ENCODE measurements around the gene MAP4K5.
"Not testable (repeated sequence)": the region's sequence is repeated elsewhere in the genome, so short reads cannot be mapped to it uniquely, and the experiment has no call there.

MAP4K5 gene

DNA sequence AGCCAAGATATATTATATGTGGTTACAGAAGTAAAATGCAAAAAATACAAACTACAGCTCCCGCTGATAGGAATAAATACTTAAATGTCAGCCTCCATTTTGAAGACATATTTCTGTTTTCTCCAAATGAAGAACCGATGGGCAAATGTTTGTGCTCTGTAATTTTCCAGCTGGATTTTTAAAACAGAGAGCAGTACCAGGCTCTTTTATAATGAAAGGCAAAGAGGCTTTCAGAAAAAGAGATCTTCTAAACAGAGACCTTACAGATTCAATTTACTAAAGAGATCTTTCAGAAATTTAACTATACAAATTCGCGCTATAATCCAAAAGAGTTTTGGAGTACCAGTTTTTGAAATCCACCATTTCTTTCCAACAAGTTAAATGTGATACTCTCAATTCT lies 19.9 kb downstream of the MAP4K5 start:
- Mint-ChIP-seq H3K27me3 (ENCODE audit: low read depth, poor library complexity) (no peaks in the 10 kb centered on the region), H3K36me3 (ENCODE audit: low read depth) (peaks cover 52% of the 10 kb centered on the region), H3K27ac (no peak overlapping the region), H3K4me1 (no peaks in the 10 kb centered on the region), H3K9me3 (peaks cover 11% of the 10 kb centered on the region), H3K4me3 (no peak overlapping the region)
- no peak for DNase-seq
- TF ChIP-seq, protein P1, sequence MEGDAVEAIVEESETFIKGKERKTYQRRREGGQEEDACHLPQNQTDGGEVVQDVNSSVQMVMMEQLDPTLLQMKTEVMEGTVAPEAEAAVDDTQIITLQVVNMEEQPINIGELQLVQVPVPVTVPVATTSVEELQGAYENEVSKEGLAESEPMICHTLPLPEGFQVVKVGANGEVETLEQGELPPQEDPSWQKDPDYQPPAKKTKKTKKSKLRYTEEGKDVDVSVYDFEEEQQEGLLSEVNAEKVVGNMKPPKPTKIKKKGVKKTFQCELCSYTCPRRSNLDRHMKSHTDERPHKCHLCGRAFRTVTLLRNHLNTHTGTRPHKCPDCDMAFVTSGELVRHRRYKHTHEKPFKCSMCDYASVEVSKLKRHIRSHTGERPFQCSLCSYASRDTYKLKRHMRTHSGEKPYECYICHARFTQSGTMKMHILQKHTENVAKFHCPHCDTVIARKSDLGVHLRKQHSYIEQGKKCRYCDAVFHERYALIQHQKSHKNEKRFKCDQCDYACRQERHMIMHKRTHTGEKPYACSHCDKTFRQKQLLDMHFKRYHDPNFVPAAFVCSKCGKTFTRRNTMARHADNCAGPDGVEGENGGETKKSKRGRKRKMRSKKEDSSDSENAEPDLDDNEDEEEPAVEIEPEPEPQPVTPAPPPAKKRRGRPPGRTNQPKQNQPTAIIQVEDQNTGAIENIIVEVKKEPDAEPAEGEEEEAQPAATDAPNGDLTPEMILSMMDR (IDR thresholded peaks at IDR 0.05) = no peak

DNA sequence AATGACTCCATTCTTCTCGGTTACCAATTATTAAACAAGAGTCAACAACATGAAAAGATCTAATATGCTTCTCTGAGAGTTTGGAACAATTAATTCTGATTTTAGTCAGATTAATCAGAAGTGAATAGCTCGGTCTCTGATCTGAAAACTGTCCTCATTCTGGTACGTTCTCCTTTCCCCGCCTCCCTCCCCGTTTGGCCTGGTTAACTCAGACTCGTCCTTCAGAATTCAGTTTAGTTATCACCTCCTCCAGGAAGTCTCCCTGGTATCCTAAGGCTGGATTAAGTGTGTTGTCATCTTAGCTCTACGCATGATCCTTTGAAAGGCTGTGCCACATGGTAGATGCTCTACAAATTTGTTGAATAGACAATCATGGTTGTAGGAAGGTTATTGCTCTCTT lies 22.2 kb downstream of the MAP4K5 start:
- TF ChIP-seq, protein P1 (IDR thresholded peaks at IDR 0.05) = no peak
- H3K9me3 Mint-ChIP-seq = peaks cover 11% of the 10 kb centered on the region
- no peaks in the 10 kb centered on the region for H3K27me3 Mint-ChIP-seq (ENCODE audit: low read depth, poor library complexity)
- H3K36me3 Mint-ChIP-seq (ENCODE audit: low read depth) = peaks cover 58% of the 10 kb centered on the region
- H3K4me3 Mint-ChIP-seq = no peak overlapping the region
- peak overlapping the region; percentile 60 for H3K27ac Mint-ChIP-seq
- no peaks in the 10 kb centered on the region for H3K4me1 Mint-ChIP-seq
- no peak for DNase-seq

DNA sequence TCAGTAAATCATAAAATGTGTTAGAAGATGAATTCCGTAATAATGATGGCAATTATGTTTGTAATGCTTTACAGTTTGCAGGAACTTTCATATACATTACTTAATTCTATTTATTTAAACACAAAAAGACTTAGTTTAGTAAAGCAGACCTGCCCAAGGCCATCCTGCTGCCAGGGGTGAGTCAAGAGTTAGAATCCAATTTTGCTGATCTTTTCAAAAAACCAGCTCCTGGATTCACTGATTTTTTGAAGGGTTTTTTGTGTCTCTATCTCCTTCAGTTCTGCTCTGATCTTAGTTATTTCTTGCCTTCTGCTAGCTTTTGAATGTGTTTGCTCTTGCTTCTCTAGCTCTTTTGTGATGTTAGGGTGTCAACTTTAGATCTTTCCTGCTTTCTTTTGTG lies 25.3 kb downstream of the MAP4K5 start:
- H3K27me3 Mint-ChIP-seq (ENCODE audit: low read depth, poor library complexity); H3K4me1 Mint-ChIP-seq; DNase-seq; H3K4me3 Mint-ChIP-seq: not testable (repeated sequence)
- Mint-ChIP-seq H3K36me3 (ENCODE audit: low read depth) (peaks cover 65% of the 10 kb centered on the region), H3K27ac (peak overlapping the region; percentile 73), H3K9me3 (peaks cover 11% of the 10 kb centered on the region)

DNA sequence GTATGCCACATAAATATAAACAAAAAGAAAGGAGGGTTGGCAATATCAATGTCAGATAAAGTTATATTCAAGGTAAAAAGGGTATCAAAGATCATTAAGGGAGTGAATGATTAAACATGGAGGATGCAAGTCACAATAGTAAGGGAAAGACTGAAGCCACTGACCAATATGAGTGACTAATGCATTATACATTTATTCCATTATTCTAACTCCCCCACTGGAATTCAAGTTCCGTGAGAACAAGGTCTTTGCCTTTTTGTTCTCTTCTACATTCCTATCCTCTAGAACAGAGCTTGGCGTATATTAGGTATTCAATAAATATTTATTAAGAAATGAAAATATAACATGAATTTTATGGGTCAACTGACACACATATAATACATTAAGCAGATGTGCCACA lies 30.7 kb downstream of the MAP4K5 start:
- H3K36me3 Mint-ChIP-seq (ENCODE audit: low read depth) = peaks cover 46% of the 10 kb centered on the region
- DNase-seq = no peak
- H3K9me3 Mint-ChIP-seq = no peaks in the 10 kb centered on the region
- TF ChIP-seq, protein P1 (IDR thresholded peaks at IDR 0.05) = no peak
- no peak overlapping the region for H3K4me3 Mint-ChIP-seq
- peaks cover 7% of the 10 kb centered on the region for H3K4me1 Mint-ChIP-seq
- no peak overlapping the region for H3K27ac Mint-ChIP-seq
- peaks cover 3% of the 10 kb centered on the region for H3K27me3 Mint-ChIP-seq (ENCODE audit: low read depth, poor library complexity)

DNA sequence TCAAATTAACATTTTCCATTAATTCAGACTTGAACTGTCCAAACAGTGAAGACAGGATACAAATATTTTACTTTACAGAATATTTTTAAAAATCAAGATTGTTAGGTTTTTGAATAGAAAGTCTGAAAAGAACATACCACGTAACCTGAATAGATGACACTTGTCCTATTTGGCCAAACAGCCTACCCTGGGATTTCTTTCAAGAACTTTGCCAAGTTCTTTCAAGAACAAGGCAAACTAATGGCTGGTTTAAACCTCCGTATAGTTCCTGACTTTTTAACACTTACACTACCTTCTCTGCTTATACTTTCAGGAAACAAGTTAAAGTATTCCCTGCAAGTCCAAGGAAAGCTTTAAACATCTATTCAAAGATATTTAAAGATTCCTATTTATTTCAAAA lies 35.0 kb downstream of the MAP4K5 start:
- Mint-ChIP-seq H3K36me3 (ENCODE audit: low read depth) (peaks cover 65% of the 10 kb centered on the region), H3K4me1 (peaks cover 7% of the 10 kb centered on the region), H3K27me3 (ENCODE audit: low read depth, poor library complexity) (peaks cover 3% of the 10 kb centered on the region), H3K4me3 (no peak overlapping the region), H3K9me3 (peaks cover 22% of the 10 kb centered on the region), H3K27ac (no peak overlapping the region)
- TF ChIP-seq, protein P1 (IDR thresholded peaks at IDR 0.05) = no peak
- DNase-seq = no peak

DNA sequence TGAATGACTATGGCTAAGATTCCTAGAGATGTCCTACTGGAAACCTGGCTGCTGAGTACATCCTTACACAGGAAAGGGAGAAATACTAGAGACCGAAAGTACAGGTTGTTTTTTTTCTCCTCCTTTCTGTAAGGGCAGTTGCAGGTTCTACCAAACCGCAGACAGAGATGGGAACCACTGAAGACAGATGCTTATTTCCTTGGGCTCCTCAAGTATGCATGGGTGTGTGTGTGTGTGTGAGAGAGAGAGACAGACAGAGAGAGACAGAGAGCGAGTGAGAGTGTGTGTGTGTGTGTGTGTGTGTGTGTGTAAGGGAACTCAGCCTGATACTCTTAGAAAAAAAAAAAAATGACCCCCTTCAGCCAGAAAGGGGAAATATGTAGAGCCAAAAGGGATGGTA lies 42.5 kb downstream of the MAP4K5 start:
- H3K4me3 Mint-ChIP-seq = no peak overlapping the region
- peak overlapping the region; percentile 59 for H3K27ac Mint-ChIP-seq
- H3K9me3 Mint-ChIP-seq = peaks cover 13% of the 10 kb centered on the region
- H3K27me3 Mint-ChIP-seq (ENCODE audit: low read depth, poor library complexity) = no peaks in the 10 kb centered on the region
- peaks cover 56% of the 10 kb centered on the region for H3K36me3 Mint-ChIP-seq (ENCODE audit: low read depth)
- H3K4me1 Mint-ChIP-seq = no peaks in the 10 kb centered on the region
- no peak for DNase-seq
- TF ChIP-seq, protein P1 (IDR thresholded peaks at IDR 0.05) = no peak

Data from nephron progenitor cell (in vitro differentiated cells).